PC-3 (cell line): Measurements from ENCODE around the gene CDCA4. TPM values are rescaled to one million over a fixed set of nuclear protein-coding genes. Genes with fewer than 3 reads are reported as not detected.

Experiments
- ATAC-seq: fragments of 200-7000 bp; cut with Tn5 transposase; 2 replicates; pipeline ENCODE4 v1.9.1; 2020; ENCODE audit warnings: mild to moderate bottlenecking, moderate library complexity
- BruUV-seq: library from RNA; stranded (reverse); fragments of 400-500 nt; replicated peaks from 2 replicates; lab custom pipeline; 2021; lab: Mats Ljungman, UMichigan
- CTCF ChIA-PET: fragments of 300-600 bp; sonication (Branson Sonifier 250); formaldehyde crosslinking; loops from one replicate; lab custom pipeline; 2022; ENCODE audit warnings: antibody characterized with exemption; lab: Charles Lee
- POLR2A ChIA-PET: fragments of 300-600 bp; sonication (Branson Sonifier 250); formaldehyde crosslinking; loops from one replicate; lab custom pipeline; 2022; ENCODE audit warnings: antibody characterized with exemption; ENCODE audit not compliant: unreplicated experiment; lab: Charles Lee
- DNase-seq: peaks from one replicate; pipeline ENCODE4 v3.0.0-alpha.2; 2015
- H2AFZ ChIP-seq: fragments of 300-600 bp; sonication (generic); 2 replicates; pipeline ENCODE4 v1.6.0; 2016; ENCODE audit warnings: antibody characterized with exemption, low read length
- H3F3A ChIP-seq: fragments of 300-600 bp; sonication (generic); one replicate; pipeline ENCODE4 v1.6.0; 2017; ENCODE audit warnings: antibody characterized with exemption, low read length, control low read depth, mild to moderate bottlenecking; ENCODE audit not compliant: unreplicated experiment
- H3K27ac ChIP-seq: fragments of 300-600 bp; sonication (generic); 2 replicates; pipeline ENCODE4 v1.5.1; 2016; ENCODE audit warnings: mild to moderate bottlenecking, low read length
- H3K27me3 ChIP-seq: fragments of 300-600 bp; sonication (generic); 2 replicates; pipeline ENCODE4 v1.6.1; 2016; ENCODE audit warnings: low read length, mixed read lengths
- H3K36me3 ChIP-seq: fragments of 300-600 bp; sonication (generic); 2 replicates; pipeline ENCODE4 v1.6.1; 2016; ENCODE audit warnings: low read depth, mixed run types, low read length, mixed read lengths
- H3K4me1 ChIP-seq: fragments of 300-600 bp; sonication (generic); 2 replicates; pipeline ENCODE4 v1.5.1; 2016; ENCODE audit warnings: low read length; ENCODE audit not compliant: insufficient read depth
- H3K4me2 ChIP-seq: fragments of 300-600 bp; sonication (generic); 2 replicates; pipeline ENCODE4 v1.6.0; 2016; ENCODE audit warnings: low read length
- H3K4me3 ChIP-seq: fragments of 300-600 bp; sonication (generic); 2 replicates; pipeline ENCODE4 v1.5.1; 2016; ENCODE audit warnings: mild to moderate bottlenecking, low read length, mixed read lengths
- H3K79me2 ChIP-seq: fragments of 300-600 bp; sonication (generic); 2 replicates; pipeline ENCODE4 v1.6.1; 2017; ENCODE audit warnings: low read length, mixed read lengths
- H3K9ac ChIP-seq: fragments of 300-600 bp; sonication (generic); 2 replicates; pipeline ENCODE4 v1.6.0; 2016; ENCODE audit warnings: mild to moderate bottlenecking, low read length
- H3K9me2 ChIP-seq: fragments of 300-600 bp; sonication (generic); replicated peaks from 2 replicates; pipeline ENCODE4 v1.6.1; 2016; ENCODE audit warnings: mixed run types, low read length, mixed read lengths
- H3K9me3 ChIP-seq: fragments of 300-600 bp; sonication (generic); 2 replicates; pipeline ENCODE4 v1.6.1; 2016; ENCODE audit warnings: low read length, mixed read lengths
- H4K20me1 ChIP-seq: fragments of 300-600 bp; sonication (generic); 2 replicates; pipeline ENCODE4 v1.6.1; 2016; ENCODE audit warnings: low read length, mixed read lengths
- EZH2 ChIP-seq: fragments of 300-600 bp; sonication (generic); IDR thresholded peaks from one replicate; pipeline ENCODE4 v1.6.1; 2017; ENCODE audit warnings: antibody characterized with exemption, mild to moderate bottlenecking, low read length; ENCODE audit not compliant: unreplicated experiment
- EZH2phosphoT487 ChIP-seq: fragments of 300-600 bp; sonication (generic); IDR thresholded peaks from 2 replicates; pipeline ENCODE4 v1.6.1; 2018; ENCODE audit warnings: mild to moderate bottlenecking, antibody characterized with exemption, low read length, borderline replicate concordance
- intact Hi-C: fragments of 100-400 bp; cut with micrococcal nuclease; formaldehyde crosslinking; loops from 2 replicates; pipeline ENCODE4 v1.9.0; 2023
- total RNA-seq: library from RNA; depleted of rRNA; stranded (reverse); fragments of >200 nt; gene quantifications from 2 replicates; pipeline ENCODE4 v1.2.3, GENCODE V29; 2014
- TF ChIP-seq, protein P1 (sequence below): fragments of 300-600 bp; sonication (generic); conservative IDR thresholded peaks from 2 replicates; pipeline ENCODE4 v1.5.1; 2017; ENCODE audit warnings: antibody characterized with exemption, low read depth, mild to moderate bottlenecking, low read length

Gene CDCA4
- total RNA-seq, 1 experiment from 2014 or later: 113 TPM

DNA sequence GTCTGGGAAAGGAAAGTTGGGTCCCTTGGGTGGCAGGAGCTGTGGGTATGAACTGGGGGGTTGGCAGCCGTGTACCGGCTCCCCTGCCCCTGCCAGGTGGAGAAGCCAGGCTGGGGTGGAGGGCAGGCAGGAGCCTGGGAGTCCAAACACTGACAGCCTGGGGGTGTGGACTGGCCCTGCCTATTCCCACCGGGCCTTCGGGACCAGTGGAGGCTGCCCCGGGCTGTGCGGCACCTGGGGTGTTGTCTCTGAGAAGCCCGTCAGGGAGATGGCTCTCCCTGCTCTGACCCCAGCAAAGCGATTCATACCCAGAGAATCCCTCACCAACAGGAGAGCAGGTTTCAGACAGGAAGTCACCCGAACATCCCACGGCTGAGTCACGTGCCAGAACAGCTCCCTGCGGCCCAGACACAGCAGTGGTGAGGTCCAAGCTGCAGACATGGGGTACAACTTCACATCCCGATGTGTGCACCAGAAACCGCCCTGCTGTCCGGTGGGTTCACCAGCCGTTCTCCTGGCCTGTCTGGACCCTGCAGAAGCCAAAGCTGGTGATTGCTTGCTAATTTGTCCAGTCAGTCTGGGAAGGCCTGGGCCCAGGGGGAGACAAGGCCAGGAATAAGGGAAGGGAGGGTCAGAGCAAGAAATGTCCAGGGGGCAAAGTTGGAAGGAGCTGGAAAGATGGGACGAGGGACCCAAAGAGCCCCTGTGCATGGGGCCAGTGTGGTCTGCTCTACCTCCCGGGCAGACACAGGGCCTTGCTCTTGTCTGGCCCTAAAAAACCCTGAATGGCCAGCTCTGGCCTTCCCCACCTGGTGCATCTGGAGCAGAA lies 46.5 kb upstream of the CDCA4 start:
- Histone ChIP-seq H4K20me1 (no peaks in the 10 kb centered on the region), H3K4me3 (no peak overlapping the region), H3K9me3 (no peaks in the 10 kb centered on the region), H3K4me2 (no peak overlapping the region), H3K36me3 (no peaks in the 10 kb centered on the region), H3K27me3 (no peaks in the 10 kb centered on the region), H3K79me2 (no peaks in the 10 kb centered on the region), H3K4me1 (peaks cover 20% of the 10 kb centered on the region), H3K9me2 (no peaks in the 10 kb centered on the region), H2AFZ (no peak overlapping the region), H3F3A (no peaks in the 10 kb centered on the region), H3K27ac (no peak overlapping the region), H3K9ac (no peak overlapping the region)
- CTCF ChIA-PET: no interaction called here
- POLR2A ChIA-PET: no interaction called here
- ATAC-seq (peak; percentile 33; the same call in 1 of the 2 replicates), DNase-seq (peak; percentile 30)
- TF ChIP-seq, protein P1, sequence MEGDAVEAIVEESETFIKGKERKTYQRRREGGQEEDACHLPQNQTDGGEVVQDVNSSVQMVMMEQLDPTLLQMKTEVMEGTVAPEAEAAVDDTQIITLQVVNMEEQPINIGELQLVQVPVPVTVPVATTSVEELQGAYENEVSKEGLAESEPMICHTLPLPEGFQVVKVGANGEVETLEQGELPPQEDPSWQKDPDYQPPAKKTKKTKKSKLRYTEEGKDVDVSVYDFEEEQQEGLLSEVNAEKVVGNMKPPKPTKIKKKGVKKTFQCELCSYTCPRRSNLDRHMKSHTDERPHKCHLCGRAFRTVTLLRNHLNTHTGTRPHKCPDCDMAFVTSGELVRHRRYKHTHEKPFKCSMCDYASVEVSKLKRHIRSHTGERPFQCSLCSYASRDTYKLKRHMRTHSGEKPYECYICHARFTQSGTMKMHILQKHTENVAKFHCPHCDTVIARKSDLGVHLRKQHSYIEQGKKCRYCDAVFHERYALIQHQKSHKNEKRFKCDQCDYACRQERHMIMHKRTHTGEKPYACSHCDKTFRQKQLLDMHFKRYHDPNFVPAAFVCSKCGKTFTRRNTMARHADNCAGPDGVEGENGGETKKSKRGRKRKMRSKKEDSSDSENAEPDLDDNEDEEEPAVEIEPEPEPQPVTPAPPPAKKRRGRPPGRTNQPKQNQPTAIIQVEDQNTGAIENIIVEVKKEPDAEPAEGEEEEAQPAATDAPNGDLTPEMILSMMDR: no peak
- TF ChIP-seq EZH2phosphoT487 (no peak), EZH2 (no peak)
- no TSS peak for BruUV-seq
- intact Hi-C loops: no loop called here

DNA sequence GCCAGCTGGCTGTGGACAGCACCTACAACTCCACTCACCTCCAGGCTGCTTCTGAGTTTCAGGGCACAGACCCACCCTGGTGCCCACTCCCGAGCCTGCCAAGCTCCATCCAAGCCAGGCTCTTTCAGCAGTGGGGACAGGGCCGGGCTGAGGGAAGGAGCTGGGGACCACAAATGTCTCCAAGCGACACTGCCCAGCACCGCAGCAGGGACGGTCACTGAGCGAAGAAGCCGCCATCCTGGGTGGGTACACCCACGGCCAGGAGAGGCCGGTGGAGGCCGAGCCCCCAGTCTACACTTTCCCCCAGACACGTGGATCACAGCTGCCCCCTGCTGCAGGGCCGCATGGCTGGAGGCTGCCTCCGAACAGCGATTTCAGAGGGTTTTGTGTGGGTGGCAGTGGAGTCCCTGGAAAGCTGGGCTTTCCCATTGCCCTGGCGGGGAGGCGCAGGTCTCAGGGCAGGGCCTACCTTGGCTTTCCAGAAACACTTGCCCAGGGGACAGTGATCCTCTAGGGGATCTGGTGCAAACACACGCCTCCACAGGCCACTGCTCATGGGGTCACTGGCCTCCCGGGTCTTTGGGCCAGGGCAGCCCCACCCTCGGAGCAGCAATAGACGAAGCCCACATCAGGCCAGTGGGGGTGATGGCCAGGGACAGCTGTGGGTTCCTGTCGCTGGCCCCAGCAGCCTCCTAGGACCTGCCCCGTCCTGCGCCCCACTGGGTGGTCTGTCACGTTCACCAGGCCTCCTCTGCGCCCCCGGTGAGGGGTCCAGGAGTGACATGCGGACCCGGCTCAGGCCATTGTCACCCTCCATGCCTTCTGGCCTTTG lies 45.6 kb upstream of the CDCA4 start:
- no peak overlapping the region for H2AFZ ChIP-seq
- ATAC-seq: no peak
- no peak overlapping the region for H3K4me3 ChIP-seq
- no peaks in the 10 kb centered on the region for H3K27me3 ChIP-seq
- no peak overlapping the region for H3K9ac ChIP-seq
- H3K9me3 ChIP-seq: no peaks in the 10 kb centered on the region
- H3K27ac ChIP-seq: no peak overlapping the region
- no peaks in the 10 kb centered on the region for H3K79me2 ChIP-seq
- H3K4me1 ChIP-seq: peaks cover 20% of the 10 kb centered on the region
- H4K20me1 ChIP-seq: no peaks in the 10 kb centered on the region
- H3K9me2 ChIP-seq: no peaks in the 10 kb centered on the region
- H3K36me3 ChIP-seq: no peaks in the 10 kb centered on the region
- intact Hi-C loops: no loop called here
- H3K4me2 ChIP-seq: no peak overlapping the region
- ChIA-PET POLR2A (no interaction called here), CTCF (no interaction called here)
- no peak for DNase-seq
- H3F3A ChIP-seq: no peaks in the 10 kb centered on the region
- BruUV-seq: no TSS peak
- no peak for TF ChIP-seq EZH2
- no peak for TF ChIP-seq EZH2phosphoT487
- TF ChIP-seq, protein P1: no peak
